Measurements from ENCODE around the gene PSKH1.

Gene PSKH1

GRCh38 chr16:67877064-67877463 is 16.0 kb upstream of the PSKH1 start:
- H3K27me3 ChIP-seq (replicated peaks; ENCODE audit: control insufficient read depth, insufficient read depth, low read length) = no peaks in the 10 kb centered on the region
- TF ChIP-seq CTCF (IDR thresholded peaks at IDR 0.05; ENCODE audit: insufficient read depth, low read length, poor library complexity, severe bottlenecking) = no peak
- no peak for DNase-seq (ENCODE audit: extremely low read depth, insufficient read length)
- no peak overlapping the region for H3K4me3 ChIP-seq (replicated peaks; ENCODE audit: low read depth, low read length)
- H3K36me3 ChIP-seq (ENCODE audit: control insufficient read depth, insufficient read depth, low read length) = peaks cover 61% of the 10 kb centered on the region

- no peaks in the 10 kb centered on the region for H3K27me3 ChIP-seq (replicated peaks; ENCODE audit: control insufficient read depth, insufficient read depth, low read length)
- TF ChIP-seq CTCF (IDR thresholded peaks at IDR 0.05; ENCODE audit: insufficient read depth, low read length, poor library complexity, severe bottlenecking) = no peak
- no peak overlapping the region for H3K4me3 ChIP-seq (replicated peaks; ENCODE audit: low read depth, low read length)
- H3K36me3 ChIP-seq (ENCODE audit: control insufficient read depth, insufficient read depth, low read length) = peaks cover 66% of the 10 kb centered on the region
- no peak for DNase-seq (ENCODE audit: extremely low read depth, insufficient read length)
These were observed 14.8 kb upstream of the PSKH1 start for GRCh38 chr16:67878232-67878631.

- TF ChIP-seq CTCF (IDR thresholded peaks at IDR 0.05; ENCODE audit: insufficient read depth, low read length, poor library complexity, severe bottlenecking) = no peak
- Histone ChIP-seq H3K36me3 (ENCODE audit: control insufficient read depth, insufficient read depth, low read length) (peaks cover 70% of the 10 kb centered on the region), H3K27me3 (replicated peaks; ENCODE audit: control insufficient read depth, insufficient read depth, low read length) (no peaks in the 10 kb centered on the region), H3K4me3 (replicated peaks; ENCODE audit: low read depth, low read length) (no peak overlapping the region)
- no peak for DNase-seq (ENCODE audit: extremely low read depth, insufficient read length)
These were observed 14.2 kb upstream of the PSKH1 start for GRCh38 chr16:67878846-67879245.

- no peaks in the 10 kb centered on the region for H3K27me3 ChIP-seq (replicated peaks; ENCODE audit: control insufficient read depth, insufficient read depth, low read length)
- DNase-seq (ENCODE audit: extremely low read depth, insufficient read length) = no peak
- TF ChIP-seq CTCF (IDR thresholded peaks at IDR 0.05; ENCODE audit: insufficient read depth, low read length, poor library complexity, severe bottlenecking) = no peak
- H3K4me3 ChIP-seq (replicated peaks; ENCODE audit: low read depth, low read length) = no peak overlapping the region
- peaks cover 71% of the 10 kb centered on the region for H3K36me3 ChIP-seq (ENCODE audit: control insufficient read depth, insufficient read depth, low read length)
These were observed 13.6 kb upstream of the PSKH1 start for GRCh38 chr16:67879462-67879861.

GRCh38 chr16:67879936-67880335 is 13.1 kb upstream of the PSKH1 start:
- peaks cover 74% of the 10 kb centered on the region for H3K36me3 ChIP-seq (ENCODE audit: control insufficient read depth, insufficient read depth, low read length)
- no peak for DNase-seq (ENCODE audit: extremely low read depth, insufficient read length)
- no peaks in the 10 kb centered on the region for H3K27me3 ChIP-seq (replicated peaks; ENCODE audit: control insufficient read depth, insufficient read depth, low read length)
- TF ChIP-seq CTCF (IDR thresholded peaks at IDR 0.05; ENCODE audit: insufficient read depth, low read length, poor library complexity, severe bottlenecking) = no peak
- no peak overlapping the region for H3K4me3 ChIP-seq (replicated peaks; ENCODE audit: low read depth, low read length)

- peaks cover 74% of the 10 kb centered on the region for H3K36me3 ChIP-seq (ENCODE audit: control insufficient read depth, insufficient read depth, low read length)
- no peak for TF ChIP-seq CTCF (IDR thresholded peaks at IDR 0.05; ENCODE audit: insufficient read depth, low read length, poor library complexity, severe bottlenecking)
- H3K27me3 ChIP-seq (replicated peaks; ENCODE audit: control insufficient read depth, insufficient read depth, low read length) = no peaks in the 10 kb centered on the region
- no peak overlapping the region for H3K4me3 ChIP-seq (replicated peaks; ENCODE audit: low read depth, low read length)
- no peak for DNase-seq (ENCODE audit: extremely low read depth, insufficient read length)
These were observed 12.5 kb upstream of the PSKH1 start for GRCh38 chr16:67880584-67880983.
